ENCODE results near the gene CXXC5. TPM values are rescaled to one million over a fixed set of nuclear protein-coding genes. Genes with fewer than 3 reads are reported as not detected.

The CXXC5 gene
- polyA plus RNA-seq, 3 donors from 2014 or later, result 339 to 410 (median 385) TPM

DNA sequence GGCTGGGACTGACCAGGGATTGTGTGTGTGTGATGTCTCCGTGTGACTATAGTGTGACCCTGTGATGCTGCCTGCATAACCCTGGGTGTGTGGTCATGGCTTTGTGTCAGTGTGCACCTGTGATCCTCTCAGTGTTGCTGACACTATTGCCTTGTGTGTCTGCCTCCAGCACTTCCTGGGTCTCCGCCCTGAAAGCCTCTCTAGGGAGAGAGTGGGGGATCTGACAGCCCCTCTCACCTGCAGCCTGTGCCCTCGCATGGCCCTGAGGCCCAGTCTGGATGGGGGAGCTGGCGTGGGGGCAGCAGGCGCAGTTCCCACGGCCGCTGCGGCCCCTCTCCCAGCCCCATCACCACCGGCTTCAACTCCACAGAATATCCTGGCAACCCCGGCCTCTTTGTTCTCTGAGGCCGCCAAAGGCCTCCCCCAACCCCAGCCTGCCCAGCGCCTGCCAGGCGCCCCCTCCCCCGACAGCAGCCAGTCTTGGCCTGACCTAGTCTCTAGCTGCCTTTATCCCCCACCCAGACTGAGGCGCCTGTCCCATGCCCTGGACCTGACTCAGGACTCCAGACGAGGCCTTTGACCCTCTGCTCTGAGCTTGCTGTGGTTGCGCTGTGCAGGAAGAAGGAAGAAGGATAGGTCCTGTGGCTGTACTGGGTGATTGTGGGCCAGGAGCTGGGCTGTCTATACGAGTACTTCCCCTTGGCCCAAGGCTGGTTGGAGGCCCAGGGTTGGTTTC, 38.7 kb downstream of the CXXC5 start:
- Mint-ChIP-seq H3K36me3 (peaks cover 4 to 16% (median 6%) of the 10 kb centered on the region in 3 donors), H3K4me3 (peak overlapping the region in 1 of 5 donors; percentile 27), H3K27ac (peak overlapping the region; percentile 69 to 88 (median 76)), H3K4me1 (peaks cover 58 to 76% of the 10 kb centered on the region in 2 donors), H3K27me3 (ENCODE audit: low read depth in 3 of 3) (peaks cover 0 to 10% (median 3%) of the 10 kb centered on the region in 3 donors), H3K9me3 (peaks cover 0 to 2% (median 0%) of the 10 kb centered on the region in 6 donors)
- no peak for DNase-seq

DNA sequence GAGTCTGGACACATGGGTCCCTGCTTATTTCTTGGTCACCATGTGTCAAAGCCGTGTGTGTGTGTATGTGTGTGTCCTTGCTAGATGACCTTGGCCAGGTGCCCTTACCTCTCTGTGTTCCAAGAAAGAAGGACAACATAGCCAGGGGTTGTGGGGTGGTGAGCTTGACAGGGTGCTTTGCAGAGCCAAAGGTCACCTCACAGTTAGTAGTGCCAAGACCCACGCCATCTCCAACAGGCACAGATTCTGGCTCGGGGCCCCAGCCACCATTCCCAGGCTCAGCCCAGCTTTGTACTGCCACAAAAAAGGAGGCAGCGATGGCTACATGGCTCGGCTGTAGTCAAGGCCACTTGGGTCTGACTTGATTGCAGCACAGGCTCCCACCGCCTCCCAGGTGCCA, 39.5 kb downstream of the CXXC5 start:
- peak overlapping the region in 5 of 6 donors; percentile 31 to 75 (median 57) for H3K27ac Mint-ChIP-seq
- no peak for DNase-seq
- peaks cover 0 to 10% (median 3%) of the 10 kb centered on the region in 3 donors for H3K27me3 Mint-ChIP-seq (ENCODE audit: low read depth in 3 of 3)
- H3K4me3 Mint-ChIP-seq, result no peak overlapping the region
- peaks cover 55 to 68% of the 10 kb centered on the region in 2 donors for H3K4me1 Mint-ChIP-seq
- peaks cover 4 to 12% (median 6%) of the 10 kb centered on the region in 3 donors for H3K36me3 Mint-ChIP-seq
- H3K9me3 Mint-ChIP-seq, result peaks cover 0 to 2% (median 0%) of the 10 kb centered on the region in 6 donors

GRCh38 chr5:139688088-139688702, 40.0 kb downstream of the CXXC5 start:
- Mint-ChIP-seq H3K9me3 (no peaks in the 10 kb centered on the region), H3K4me3 (no peak overlapping the region), H3K4me1 (peaks cover 51 to 63% of the 10 kb centered on the region in 2 donors), H3K27me3 (ENCODE audit: low read depth in 3 of 3) (peaks cover 0 to 8% (median 3%) of the 10 kb centered on the region in 3 donors), H3K27ac (peak overlapping the region in 2 of 6 donors; percentile 3 to 36), H3K36me3 (peaks cover 2 to 6% (median 4%) of the 10 kb centered on the region in 3 donors)
- no peak for DNase-seq

- Mint-ChIP-seq H3K9me3 (no peaks in the 10 kb centered on the region), H3K4me1 (peaks cover 46 to 56% of the 10 kb centered on the region in 2 donors), H3K27me3 (ENCODE audit: low read depth in 3 of 3) (peaks cover 0 to 6% (median 5%) of the 10 kb centered on the region in 3 donors), H3K27ac (peak overlapping the region in 5 of 6 donors; percentile 7 to 80 (median 46)), H3K36me3 (peaks cover 0 to 4% (median under 1%) of the 10 kb centered on the region in 3 donors), H3K4me3 (peak overlapping the region in 1 of 5 donors; percentile 6)
- no peak for DNase-seq
These were observed 40.7 kb downstream of the CXXC5 start for GRCh38 chr5:139688751-139689372.

DNA sequence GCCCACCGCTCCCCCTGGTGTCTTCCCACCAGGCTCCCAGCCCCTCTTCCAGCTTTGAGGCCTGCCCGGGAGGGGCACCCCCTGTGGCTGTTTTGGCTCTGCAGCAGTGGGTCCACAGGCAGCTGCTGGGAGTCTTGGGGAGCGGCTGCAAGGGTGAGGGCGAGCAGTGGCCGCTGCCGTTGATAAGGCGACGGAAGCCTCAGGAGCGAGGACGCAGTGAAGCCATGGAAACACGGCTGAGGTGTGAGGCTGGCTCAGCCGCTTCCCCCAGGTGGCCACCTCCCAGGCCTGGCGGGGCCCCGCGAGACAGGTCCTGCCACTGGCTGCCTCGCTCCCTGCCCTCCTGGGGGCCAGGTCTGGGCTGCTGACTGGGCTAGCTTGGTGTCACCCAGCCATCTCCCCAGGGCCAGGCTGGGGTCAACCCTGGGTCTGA, 41.5 kb downstream of the CXXC5 start:
- peak overlapping the region in 3 of 6 donors; percentile 46 to 77 (median 60) for H3K27ac Mint-ChIP-seq
- H3K4me1 Mint-ChIP-seq, result peaks cover 38 to 48% of the 10 kb centered on the region in 2 donors
- H3K36me3 Mint-ChIP-seq, result peaks cover 0 to 4% (median 0%) of the 10 kb centered on the region in 3 donors
- H3K4me3 Mint-ChIP-seq, result peak overlapping the region in 4 of 5 donors; percentile 7 to 61 (median 32)
- no peaks in the 10 kb centered on the region for H3K9me3 Mint-ChIP-seq
- peak in 1 of 3 donors; percentile 31 for DNase-seq
- H3K27me3 Mint-ChIP-seq (ENCODE audit: low read depth in 3 of 3), result peaks cover 0 to 6% (median 5%) of the 10 kb centered on the region in 3 donors

DNA sequence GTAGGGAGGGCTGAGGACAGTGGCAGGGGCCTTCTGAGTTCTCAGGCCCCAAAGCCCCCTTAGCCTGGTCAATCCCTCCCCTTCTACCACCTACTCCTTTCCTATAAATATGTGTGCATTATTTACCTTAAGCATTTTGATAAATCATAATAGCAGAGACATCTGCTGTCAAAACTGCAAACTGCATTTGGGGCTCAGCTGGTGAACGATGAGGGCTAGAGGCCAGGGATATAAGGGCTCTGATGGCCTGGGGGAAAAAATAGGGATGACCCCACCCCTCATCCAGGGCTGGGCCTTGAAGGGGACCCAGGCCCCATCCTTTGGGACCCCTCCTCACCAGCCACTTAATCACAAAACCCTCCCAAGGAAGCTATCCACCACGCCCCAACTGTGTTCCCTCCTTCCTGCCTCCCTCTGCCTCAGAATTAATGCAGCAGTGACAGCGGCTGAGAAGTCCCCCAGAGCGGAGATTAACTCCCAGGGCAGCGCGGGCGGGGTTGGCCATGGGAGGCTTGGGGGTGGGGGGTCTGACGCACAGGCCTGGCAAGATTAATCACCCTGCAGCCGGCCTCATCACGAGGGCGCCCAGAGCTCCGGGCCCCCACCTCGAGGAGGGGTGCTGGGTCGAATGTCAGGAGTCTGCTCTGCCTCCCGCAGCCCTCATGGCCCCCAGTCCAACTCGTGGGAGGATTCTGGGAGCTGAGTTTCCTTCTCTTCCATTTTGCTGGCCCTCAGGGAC, 42.1 kb downstream of the CXXC5 start:
- H3K27me3 Mint-ChIP-seq (ENCODE audit: low read depth in 3 of 3), result peaks cover 0 to 6% (median 5%) of the 10 kb centered on the region in 3 donors
- no peaks in the 10 kb centered on the region for H3K9me3 Mint-ChIP-seq
- DNase-seq, result peak in 2 of 3 donors; percentile 51 to 55
- H3K4me1 Mint-ChIP-seq, result peaks cover 38 to 48% of the 10 kb centered on the region in 2 donors
- peaks cover 0 to 4% (median 0%) of the 10 kb centered on the region in 3 donors for H3K36me3 Mint-ChIP-seq
- peak overlapping the region in 3 of 5 donors; percentile 7 to 61 (median 56) for H3K4me3 Mint-ChIP-seq
- peak overlapping the region; percentile 46 to 88 (median 70) for H3K27ac Mint-ChIP-seq

GRCh38 chr5:139690803-139691629, 42.9 kb downstream of the CXXC5 start:
- no peak for DNase-seq
- Mint-ChIP-seq H3K27me3 (ENCODE audit: low read depth in 3 of 3) (peaks cover 2 to 8% (median 6%) of the 10 kb centered on the region in 3 donors), H3K4me3 (no peak overlapping the region), H3K36me3 (no peaks in the 10 kb centered on the region), H3K27ac (peak overlapping the region; percentile 9 to 69 (median 48)), H3K4me1 (peaks cover 37 to 50% of the 10 kb centered on the region in 2 donors), H3K9me3 (no peaks in the 10 kb centered on the region)

GRCh38 chr5:139692148-139692547, 44.0 kb downstream of the CXXC5 start:
- peaks cover 36 to 48% of the 10 kb centered on the region in 2 donors for H3K4me1 Mint-ChIP-seq
- no peaks in the 10 kb centered on the region for H3K36me3 Mint-ChIP-seq
- peak overlapping the region in 1 of 5 donors; percentile 13 for H3K4me3 Mint-ChIP-seq
- H3K27ac Mint-ChIP-seq, result peak overlapping the region in 3 of 6 donors; percentile 28 to 58 (median 35)
- H3K9me3 Mint-ChIP-seq, result no peaks in the 10 kb centered on the region
- peaks cover 2 to 9% (median 2%) of the 10 kb centered on the region in 3 donors for H3K27me3 Mint-ChIP-seq (ENCODE audit: low read depth in 3 of 3)
- no peak for DNase-seq

DNA sequence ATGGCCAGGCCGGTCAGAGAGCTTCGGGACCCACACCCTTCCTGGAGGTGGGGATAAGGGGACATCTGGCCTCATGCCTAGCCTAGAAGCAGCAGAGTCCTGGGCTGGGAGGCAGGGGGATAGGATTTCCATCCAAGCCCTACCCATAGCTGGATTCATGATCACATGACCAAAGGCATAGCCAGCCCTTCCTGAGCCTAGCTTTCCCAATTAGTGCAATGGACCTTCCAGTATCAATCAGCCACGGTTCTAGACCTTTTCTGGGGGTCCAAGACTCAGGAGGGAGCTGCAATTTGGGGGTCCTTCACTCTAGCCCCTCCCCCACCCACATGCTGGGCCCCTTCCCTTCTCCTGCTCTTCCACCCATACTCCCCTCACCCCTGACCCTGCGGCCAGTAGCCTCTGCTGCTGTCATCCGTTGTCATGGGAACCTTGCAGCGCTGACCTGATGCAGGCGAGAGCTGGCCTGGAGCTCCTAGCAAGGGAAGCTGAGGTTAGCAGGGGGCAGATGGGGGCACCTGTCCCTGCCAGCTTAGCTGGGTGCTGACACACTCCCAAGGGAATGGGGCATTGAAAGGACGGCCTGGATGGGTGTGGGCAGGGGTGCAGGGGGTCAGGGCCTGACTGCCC, 44.6 kb downstream of the CXXC5 start:
- peaks cover 2 to 9% (median 3%) of the 10 kb centered on the region in 3 donors for H3K27me3 Mint-ChIP-seq (ENCODE audit: low read depth in 3 of 3)
- H3K4me3 Mint-ChIP-seq, result no peak overlapping the region
- no peak for DNase-seq
- H3K36me3 Mint-ChIP-seq, result no peaks in the 10 kb centered on the region
- peak overlapping the region in 2 of 6 donors; percentile 35 to 58 for H3K27ac Mint-ChIP-seq
- H3K4me1 Mint-ChIP-seq, result peaks cover 33 to 44% of the 10 kb centered on the region in 2 donors
- H3K9me3 Mint-ChIP-seq, result no peaks in the 10 kb centered on the region

- no peaks in the 10 kb centered on the region for H3K36me3 Mint-ChIP-seq
- peaks cover 2 to 9% (median 4%) of the 10 kb centered on the region in 3 donors for H3K27me3 Mint-ChIP-seq (ENCODE audit: low read depth in 3 of 3)
- no peaks in the 10 kb centered on the region for H3K9me3 Mint-ChIP-seq
- H3K4me1 Mint-ChIP-seq, result peaks cover 39 to 53% of the 10 kb centered on the region in 2 donors
- peak overlapping the region in 4 of 6 donors; percentile 39 to 56 (median 44) for H3K27ac Mint-ChIP-seq
- H3K4me3 Mint-ChIP-seq, result no peak overlapping the region
- DNase-seq, result no peak
These were observed 45.7 kb downstream of the CXXC5 start for GRCh38 chr5:139693676-139694364.

GRCh38 chr5:139694556-139695177, 46.5 kb downstream of the CXXC5 start:
- Mint-ChIP-seq H3K4me1 (peaks cover 45 to 55% of the 10 kb centered on the region in 2 donors), H3K9me3 (no peaks in the 10 kb centered on the region), H3K27me3 (ENCODE audit: low read depth in 3 of 3) (peaks cover 2 to 9% (median 4%) of the 10 kb centered on the region in 3 donors), H3K27ac (peak overlapping the region in 4 of 6 donors; percentile 9 to 48 (median 28)), H3K4me3 (no peak overlapping the region), H3K36me3 (no peaks in the 10 kb centered on the region)
- no peak for DNase-seq

All from immature natural killer cell (primary cell).